NCI-H2227 treated with DMSO at 0.1 percent for 48 hours (cell line): ENCODE measurements around the gene DHRSX.
"Not testable (repeated sequence)": the region's sequence is repeated elsewhere in the genome, so short reads cannot be mapped to it uniquely, and the experiment has no call there.

Source experiments
- DNase-seq: peaks from one replicate; lab custom pipeline; 2025; lab: John Stamatoyannopoulos, UW

Gene DHRSX

DNA sequence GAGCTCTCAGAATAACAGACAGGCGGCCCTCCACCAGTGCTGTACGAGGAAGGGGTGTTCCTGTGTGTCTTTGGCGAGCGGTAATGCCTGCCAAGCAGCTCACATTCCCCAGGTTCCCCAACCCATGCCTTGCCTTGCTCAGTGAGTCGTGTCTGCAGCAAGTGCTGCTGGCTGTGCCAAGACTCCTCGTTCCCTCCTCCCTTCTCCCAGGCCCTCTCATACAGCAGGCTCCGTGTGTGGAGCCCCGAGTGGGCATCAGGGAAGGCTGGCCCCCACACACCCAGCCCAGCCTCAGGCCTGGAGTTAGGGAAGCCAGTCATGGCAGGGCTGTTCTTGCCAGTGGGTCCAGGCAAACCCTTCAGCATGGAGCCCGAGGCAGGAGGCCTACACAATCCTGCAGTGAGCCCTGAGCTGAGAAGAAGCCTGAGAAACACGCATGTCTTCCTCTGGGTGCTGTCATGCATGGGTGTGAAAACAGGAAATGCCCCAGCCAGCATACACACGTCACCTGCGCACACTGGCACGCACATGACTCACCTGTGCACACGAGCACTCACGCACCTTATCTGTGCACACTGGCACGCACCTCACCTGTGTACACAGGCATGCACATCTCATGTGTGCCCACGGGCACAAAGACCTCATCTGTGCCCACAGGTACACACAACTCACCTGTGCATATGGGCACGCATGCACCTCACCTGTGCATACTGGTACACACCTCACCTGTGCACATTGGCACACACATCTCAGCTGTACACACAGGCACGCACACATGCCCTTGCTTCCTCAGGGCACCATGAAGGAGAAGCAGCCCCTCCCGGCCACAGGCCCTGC, 238.7 kb downstream of the DHRSX start:
- no peak for DNase-seq

DNA sequence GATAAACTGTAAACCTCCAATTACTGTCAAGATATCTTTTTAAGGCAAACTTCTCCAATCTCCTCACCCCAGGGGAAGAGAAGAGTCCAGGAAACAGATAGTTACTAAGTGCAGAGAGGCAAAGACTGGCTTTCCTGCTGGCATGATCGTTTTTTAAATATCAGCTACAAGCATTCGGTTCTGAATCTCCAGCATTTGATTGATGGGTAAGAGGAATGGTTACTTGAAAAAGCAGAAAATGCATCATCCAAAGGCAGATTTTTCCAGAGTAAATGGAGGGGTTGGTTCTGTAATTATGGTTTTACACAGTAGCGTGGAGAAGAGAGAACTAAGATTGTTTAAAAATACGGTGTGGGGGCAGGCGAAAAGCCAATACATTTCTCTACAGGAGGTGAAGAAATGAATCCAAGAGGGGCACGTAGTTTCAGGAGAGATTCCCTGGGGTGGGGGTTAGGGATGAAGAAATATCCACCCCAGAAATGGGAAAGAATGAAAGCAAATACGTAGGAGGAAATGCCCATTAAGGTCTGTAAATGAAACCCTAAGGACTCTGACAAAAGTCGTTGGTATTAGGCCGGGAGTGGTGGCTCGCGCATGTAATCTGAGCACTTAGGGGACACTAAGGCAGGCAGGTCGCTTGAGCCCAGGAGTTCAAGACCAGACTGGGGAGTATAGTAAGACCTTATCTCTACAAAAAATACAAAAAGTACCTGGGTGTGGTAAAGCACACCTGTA, 248.3 kb downstream of the DHRSX start:
- DNase-seq, result no peak

DNA sequence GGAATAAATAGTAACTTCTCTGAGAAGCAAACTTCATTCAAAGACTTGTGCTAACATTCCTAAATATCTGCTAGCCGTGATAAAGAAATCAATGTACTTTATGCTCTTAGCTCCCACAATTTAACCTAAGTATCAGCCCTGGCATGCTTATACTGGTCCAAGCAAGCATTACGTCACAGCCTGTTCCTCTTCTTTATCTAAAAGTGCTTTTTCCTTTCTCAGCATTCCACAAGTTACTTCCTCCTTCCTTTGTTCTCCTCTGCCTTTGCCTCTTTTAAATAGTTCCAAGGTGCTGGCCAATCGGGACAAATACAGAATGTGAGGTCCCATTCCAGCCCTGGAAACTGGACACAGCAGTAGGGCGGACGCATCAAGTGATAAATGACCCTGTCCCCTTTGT, 249.6 kb downstream of the DHRSX start:
- no peak for DNase-seq

DNA sequence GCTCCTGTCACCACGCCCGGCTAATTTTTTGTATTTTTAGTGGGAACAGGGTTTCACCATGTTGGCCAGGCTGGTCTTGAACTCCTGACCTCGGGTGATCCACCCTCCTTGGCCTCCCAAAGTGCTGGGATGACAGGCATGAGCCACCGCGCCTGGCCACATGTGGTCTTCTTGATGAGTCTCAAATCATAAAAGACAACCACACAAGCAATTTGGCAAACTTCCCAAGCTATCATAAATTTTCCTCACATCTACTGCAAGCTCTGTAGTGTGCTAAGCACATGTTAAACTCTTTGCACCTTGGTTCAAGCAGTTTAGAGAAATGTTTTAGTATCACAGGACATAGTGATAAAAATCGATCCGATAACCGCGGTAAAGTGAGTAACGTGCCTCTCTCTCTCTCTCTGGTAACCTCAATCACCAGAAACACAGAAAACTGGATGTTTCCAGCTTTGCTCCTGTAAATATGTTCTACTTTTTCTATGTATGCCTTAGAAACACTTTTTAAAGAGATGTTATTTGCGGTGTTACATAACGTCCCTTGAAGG, 256.8 kb downstream of the DHRSX start:
- no peak for DNase-seq

DNA sequence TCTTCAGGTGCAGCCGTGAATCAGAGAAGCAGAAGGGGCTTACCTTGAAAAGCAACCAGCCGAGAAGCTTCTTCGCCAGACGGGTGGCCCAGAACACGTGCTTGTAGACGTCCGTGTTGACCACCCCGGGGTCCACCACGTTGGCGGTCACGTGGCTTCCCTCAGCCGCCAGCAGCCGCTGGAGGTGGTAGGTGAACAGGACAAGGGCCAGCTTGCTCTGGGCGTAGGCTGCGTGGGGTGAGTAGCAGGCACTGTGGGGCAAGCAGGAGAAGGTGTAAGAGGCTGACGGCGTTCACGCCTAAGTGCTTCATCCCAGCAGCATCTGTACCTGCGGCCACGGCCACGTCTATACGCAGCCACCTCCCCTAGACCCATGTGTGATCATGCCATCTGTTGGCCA, 257.8 kb downstream of the DHRSX start:
- no peak for DNase-seq

DNA sequence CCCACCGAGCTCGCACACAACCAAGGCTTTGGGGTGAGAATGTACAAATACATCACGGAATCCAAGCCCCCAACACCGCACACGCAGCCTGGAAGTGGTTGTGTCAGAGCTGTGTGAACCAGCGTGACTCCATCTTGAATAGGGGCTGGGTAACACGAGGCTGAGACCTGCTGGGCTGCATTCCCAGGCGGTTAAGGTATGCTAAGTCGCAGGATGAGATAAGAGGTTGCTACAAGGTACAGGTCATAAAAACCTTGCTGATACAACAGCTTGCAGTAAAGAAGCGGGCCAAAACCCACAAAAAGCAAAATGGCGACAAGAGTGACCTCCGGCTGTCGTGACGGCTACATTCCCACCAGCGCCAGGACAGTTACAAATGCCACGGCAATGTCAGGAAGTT, 258.4 kb downstream of the DHRSX start:
- DNase-seq, result no peak

DNA sequence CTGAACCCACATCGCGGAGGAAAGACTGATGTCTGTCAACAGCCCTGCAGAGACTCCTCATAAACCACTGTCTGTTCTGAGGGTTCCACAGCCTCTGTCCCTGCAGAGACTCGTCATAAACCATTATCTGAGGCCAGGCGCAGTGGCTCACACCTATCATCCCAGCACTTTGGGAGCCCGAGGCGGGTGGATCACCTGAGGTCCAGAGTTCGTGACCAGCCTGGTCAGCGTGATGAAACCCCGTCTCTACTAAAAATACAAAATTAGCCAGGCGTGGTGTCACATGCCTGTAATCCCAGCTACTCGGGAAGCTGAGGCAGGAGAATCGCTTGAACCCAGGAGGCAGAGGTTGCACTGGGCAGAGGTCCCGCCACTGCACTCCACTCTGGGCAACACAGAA, 259.3 kb downstream of the DHRSX start:
- DNase-seq, result not testable (repeated sequence)

DNA sequence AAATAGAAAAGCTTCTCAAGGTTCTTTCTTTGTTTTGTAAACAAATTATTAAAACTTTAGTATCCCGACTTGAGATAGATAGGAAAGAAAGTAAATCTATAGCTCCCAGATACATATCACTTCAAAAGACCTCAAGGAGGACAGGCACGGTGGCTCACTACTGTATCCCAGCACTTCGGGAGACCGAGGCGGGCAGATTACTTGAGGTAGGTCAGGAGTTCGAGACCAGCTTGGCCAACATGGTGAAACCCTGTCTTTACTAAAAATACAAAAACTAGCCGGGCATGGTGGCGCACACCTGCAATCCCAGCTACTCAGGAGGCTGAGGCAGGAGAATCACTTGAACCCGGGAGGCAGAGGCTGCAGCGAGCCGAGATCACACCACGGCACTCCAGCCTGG, 260.0 kb downstream of the DHRSX start:
- DNase-seq, result not testable (repeated sequence)

DNA sequence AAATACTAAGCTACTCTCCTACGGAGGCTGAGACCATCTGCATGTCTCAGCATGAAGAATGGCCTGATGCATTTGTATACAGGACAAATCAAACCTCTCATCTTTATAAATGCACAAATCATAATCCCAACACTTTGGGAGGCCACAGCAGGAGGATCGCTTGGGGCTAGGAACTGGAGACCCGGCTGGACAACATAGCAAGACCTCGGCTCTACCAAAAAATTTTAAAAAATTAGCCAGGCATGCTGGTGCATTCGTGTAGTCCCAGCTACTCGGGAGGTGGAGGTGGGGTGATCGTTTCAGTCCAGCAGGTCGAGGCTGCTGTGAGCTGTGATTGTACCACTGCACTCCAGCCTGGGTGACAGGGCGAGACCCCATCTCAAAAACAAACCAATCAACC, 262.8 kb downstream of the DHRSX start:
- no peak for DNase-seq

DNA sequence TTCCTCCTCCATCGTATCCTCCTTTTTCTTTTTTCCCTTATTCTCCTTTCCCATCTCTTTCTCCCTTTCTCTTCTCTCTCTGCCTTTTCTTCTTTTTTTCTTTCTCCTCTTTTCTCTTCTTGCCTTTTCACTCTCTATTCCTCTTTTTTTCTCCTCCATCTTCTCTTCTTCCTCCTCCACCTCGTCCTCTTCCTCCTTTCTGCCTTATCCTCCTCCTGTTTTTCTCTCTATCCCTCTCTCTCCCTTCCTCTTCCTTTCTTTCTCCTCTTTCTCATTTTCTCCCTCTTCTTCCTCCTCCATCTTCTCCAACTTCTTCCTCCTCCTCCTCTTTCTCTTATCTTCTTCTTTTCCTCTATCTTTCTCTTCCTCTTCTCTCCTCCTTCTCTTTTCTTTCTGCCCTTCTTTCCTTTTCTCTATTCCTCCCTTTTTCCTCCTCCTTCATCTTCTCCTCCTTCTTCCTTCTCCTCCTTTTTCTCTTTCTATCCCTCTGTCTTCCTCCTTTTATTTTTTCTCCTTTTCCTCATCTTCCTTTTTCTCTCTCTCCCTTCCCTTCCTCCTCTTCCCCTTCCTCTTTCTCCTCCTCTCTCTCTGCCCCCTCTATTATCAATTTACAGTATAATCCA, 269.1 kb downstream of the DHRSX start:
- DNase-seq, result no peak

DNA sequence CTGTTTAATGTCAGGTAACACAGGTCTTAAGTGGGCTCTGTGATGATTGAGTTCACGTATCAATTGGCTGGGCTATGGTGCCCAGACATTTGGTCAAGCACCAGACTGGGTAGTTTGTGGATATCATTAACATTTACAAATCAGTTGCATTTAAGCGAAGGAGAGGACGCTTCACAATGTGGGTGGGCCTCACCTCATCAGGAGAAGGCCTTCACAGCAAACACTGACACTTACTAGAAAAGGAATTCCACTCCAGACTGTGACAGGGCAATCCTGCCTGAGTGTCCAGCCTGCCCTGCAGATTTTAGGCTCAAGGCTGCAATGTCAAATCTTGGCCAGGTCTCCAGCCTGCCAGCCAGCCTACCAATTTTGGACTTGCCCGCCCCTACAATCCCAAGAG, 270.3 kb downstream of the DHRSX start:
- DNase-seq, result no peak

DNA sequence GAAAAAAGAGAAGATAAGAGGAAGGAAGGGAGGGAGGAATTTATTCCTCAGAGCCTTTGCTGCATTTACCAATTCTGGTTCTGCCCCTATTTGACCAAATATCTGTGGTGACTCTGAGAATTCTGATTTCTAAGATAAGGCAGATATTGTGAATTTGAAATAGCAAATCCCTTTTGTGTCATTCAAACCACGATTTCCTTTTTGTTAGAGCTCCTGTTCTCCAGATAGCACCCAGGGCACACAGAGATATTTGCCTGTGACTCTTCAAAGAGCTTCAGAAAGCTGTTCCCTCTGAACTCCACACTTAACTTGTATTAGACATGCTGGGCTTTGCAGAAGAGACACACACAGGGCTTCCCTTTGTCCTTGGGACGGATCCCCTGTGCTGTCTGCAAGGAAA, 272.2 kb downstream of the DHRSX start:
- no peak for DNase-seq

DNA sequence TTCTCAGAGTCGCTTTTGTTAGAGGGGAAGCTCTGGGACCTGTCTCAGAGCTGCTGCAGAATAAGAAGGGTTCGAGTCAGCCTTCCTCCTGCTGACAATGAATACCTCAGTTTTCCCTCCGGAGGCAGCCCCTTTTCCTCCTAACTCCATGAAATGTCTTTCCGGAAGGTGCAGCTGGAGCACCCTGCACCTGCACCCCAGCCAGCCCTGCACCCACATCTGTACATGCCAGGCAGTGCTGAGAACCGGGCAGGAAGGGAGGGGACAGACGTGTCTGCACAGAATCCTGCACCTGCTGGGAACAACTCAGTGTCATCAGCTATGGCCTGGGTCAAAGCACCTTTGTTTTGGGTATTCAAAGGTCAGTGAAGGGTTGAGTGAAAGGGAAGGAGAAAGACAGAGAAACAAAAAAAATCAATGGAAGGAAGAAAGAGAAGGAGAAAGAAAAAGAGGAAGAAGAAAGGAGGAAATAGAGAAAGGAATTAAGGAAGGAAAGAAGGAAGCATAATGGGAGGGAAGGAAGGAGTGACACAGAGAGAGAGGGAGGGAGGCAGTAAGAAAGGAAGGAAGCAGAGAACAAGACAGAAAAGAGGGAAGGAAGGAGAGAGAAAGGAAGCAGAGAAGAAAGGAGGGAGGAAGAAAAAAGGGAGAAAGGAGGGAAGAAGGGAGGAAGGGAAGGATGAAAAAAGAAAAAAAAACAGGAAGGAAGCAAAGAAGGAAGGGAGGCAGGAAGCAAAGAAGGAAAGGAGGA, 273.7 kb downstream of the DHRSX start:
- DNase-seq, result no peak

DNA sequence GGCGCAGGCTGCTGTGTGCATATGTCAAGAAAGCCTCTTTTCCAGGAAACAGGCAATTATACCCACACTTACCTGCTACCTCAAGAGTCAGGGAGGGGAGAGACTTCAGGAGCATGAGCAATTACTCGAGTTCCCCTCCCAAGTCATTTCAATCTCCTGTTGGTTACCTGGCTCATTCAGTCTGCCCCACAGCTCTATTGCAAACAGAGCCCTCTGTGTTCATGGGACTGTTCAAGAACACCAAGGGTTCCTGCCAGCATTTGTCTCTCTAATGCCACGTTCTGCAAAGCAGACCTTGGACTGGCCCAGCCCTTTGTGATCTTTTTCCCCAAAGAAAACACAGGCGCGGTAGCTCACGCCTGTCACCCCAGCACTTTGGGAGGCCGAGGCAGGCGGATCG, 274.6 kb downstream of the DHRSX start:
- no peak for DNase-seq

DNA sequence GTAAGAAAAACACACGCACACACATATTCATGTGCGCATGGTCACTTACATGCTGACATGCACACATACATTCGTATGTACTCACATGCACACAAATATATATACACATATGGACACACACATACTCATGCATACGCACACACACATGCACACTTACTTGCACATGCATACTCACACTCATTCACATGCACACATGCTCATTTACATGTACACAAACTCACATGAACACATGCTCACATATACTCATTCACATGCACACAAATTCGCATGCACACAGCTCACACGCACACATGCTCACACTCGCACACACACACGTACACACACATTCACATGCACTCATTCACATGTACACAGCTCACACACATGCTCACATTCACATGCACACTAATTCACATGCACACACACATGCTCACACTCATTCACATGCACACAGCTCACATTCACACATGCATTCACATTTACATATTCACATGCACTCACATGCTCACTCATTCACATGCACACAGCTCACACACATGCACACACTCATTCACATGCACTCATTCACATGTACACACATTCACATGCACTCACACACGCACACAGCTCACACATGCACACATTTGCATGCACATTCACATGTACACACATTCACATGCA, 276.1 kb downstream of the DHRSX start:
- DNase-seq, result no peak

DNA sequence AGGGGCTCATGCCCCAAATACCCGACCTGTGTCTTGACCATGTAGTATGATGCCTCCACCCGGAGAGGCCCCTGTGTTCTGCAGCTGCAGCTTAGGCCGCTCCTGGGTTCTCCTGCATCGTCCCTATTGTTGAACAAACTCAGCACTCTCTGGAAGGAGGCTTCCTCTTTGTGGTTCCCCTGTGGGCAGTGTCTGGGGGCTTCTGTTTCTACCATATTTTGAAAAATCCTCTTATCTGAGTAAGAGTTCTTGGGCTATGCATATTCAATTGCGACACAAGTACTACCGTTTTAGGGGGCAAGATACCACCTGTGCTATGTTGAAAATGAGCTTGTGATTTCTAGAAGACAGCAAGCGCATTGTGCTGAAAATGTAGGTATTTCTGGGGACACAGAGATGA, 276.6 kb downstream of the DHRSX start:
- no peak for DNase-seq

DNA sequence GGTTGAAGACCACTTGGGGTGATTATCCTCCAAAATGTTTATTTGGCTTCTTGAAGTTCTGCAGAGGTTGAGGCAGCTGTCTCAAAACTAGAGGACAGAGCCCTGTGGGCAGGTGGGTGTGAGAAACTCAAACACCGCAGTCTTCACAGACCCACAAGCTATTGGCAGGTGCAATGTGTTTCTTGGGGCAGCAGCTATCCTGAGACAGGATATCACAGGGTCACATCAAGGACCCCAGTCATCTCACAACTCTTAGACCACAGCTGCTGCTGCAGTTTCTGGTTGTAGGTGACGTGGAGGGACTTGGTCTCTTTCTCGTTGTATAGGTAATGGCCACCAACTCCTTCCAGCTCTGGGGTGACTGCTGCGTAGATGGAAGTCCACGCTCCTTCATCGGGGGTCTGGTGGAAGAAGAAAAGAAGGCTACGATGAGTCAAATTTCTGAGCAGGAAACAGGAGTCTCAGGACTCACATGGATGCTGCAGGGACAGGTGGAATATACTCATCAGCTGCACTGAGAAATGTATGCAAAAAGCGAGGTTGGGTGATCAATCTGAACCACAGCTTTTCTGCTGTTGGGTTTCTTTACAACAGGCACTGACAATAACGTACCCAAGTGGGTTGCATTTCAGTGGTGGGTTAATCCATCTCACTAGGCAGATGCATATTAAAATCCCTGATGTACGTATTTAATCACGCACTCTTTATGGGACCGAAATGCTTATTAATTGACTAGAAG, 279.8 kb downstream of the DHRSX start:
- no peak for DNase-seq

DNA sequence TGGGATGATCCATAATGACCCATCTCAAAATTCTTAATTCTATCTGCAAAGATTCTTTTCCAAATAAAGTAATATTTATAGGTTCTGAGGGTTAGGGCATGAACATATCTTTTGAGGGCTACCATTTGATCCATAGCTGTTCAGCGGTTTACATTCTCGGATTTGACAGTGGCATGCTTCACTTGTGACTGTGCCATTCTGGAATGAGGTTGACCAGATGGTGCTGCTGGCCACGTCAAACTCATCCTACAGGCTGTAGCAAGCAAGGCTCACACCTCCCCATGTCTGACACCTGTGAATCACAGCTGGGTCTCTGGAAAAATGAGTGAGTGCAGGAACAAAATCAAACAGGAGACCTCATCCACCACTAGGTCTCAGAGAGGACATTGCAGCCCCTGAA, 280.5 kb downstream of the DHRSX start:
- DNase-seq, result no peak

DNA sequence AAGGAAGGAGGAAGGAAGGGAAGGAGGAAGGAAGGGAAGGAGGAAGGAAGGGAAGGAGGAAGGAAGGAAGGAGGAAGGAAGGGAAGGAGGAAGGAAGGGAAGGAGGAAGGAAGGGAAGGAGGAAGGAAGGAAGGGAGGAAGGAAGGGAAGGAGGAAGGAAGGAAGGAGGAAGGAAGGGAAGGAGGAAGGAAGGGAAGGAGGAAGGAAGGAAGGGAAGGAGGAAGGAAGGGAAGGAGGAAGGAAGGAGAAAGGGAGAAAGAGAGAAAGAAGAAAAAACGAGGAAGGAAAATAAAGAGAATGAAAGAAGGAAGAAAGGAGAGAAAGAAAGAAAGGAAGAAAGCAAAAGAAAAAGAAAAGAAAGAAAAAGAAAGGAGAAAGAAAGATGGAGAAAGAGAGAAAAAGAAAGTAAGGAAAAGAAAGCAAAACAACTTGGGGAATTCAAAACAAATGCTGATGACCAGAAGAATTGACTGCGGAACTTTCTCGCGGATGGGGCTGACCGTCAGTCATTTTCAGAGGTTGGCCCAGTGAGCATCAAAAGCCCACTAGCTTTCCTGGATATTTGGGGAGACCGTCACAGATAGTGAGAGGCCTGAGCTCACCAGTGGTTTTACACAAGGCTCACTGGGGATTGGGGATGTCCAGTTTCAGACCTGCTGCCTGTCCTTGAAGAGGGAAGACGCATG, 286.5 kb downstream of the DHRSX start:
- not testable (repeated sequence) for DNase-seq

DNA sequence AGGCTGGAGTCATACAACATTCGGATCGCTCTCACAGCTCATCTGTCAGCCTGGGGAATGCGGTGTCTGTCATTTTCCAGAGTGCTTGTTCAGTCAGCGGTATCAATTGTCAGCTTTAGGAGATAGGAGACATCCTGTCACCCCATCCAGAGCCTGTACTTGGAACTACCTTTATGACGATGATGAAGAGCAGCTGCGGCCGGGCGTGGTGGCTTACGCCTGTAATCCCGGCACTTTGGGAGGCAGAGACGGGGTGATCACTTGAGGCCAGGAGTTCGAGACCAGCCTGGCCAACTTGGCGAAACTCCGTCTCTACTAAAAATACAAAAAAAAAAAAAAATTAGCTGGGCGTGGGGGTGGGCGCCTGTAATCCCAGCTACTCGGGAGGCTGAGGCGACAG, 289.1 kb downstream of the DHRSX start:
- DNase-seq, result not testable (repeated sequence)
